ENCODE data around the gene NINJ2.

GRCh38 chr12:645563-646071 is 17.6 kb downstream of the NINJ2 start:
- TF ChIP-seq, protein P1, sequence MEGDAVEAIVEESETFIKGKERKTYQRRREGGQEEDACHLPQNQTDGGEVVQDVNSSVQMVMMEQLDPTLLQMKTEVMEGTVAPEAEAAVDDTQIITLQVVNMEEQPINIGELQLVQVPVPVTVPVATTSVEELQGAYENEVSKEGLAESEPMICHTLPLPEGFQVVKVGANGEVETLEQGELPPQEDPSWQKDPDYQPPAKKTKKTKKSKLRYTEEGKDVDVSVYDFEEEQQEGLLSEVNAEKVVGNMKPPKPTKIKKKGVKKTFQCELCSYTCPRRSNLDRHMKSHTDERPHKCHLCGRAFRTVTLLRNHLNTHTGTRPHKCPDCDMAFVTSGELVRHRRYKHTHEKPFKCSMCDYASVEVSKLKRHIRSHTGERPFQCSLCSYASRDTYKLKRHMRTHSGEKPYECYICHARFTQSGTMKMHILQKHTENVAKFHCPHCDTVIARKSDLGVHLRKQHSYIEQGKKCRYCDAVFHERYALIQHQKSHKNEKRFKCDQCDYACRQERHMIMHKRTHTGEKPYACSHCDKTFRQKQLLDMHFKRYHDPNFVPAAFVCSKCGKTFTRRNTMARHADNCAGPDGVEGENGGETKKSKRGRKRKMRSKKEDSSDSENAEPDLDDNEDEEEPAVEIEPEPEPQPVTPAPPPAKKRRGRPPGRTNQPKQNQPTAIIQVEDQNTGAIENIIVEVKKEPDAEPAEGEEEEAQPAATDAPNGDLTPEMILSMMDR (IDR thresholded peaks at IDR 0.05), result no peak
- no peak for TF ChIP-seq POLR2A (IDR thresholded peaks at IDR 0.05)

Data from body of pancreas (tissue), 4 donors.